Osteoblast (primary cell): Measurements from ENCODE around the gene AATK. TPM values are rescaled to one million over a fixed set of nuclear protein-coding genes. Genes with fewer than 3 reads are reported as not detected.

ENCODE experiments used
- DNase-seq: peaks from one replicate; pipeline ENCODE4 v3.0.0; 2011; ENCODE audit warnings: low spot score, mixed read lengths; ENCODE audit not compliant: insufficient read length; ENCODE audit errors: missing footprints
- H2AFZ ChIP-seq: 2 replicates; pipeline ENCODE4 v1.6.0; 2011; ENCODE audit warnings: mild to moderate bottlenecking, low read length
- H3K27ac ChIP-seq: 2 replicates; pipeline ENCODE4 v1.5.1; 2011; ENCODE audit warnings: mild to moderate bottlenecking, low read depth, low read length, moderate library complexity
- H3K27me3 ChIP-seq: 2 replicates; pipeline ENCODE4 v1.6.0; 2012; ENCODE audit warnings: mild to moderate bottlenecking, control low read depth, inconsistent platforms, low read length, moderate library complexity; ENCODE audit not compliant: insufficient read depth
- H3K36me3 ChIP-seq: 2 replicates; pipeline ENCODE4 v1.5.1; 2011; ENCODE audit warnings: mild to moderate bottlenecking, low read length, control low read depth, moderate library complexity; ENCODE audit not compliant: insufficient read depth
- H3K4me1 ChIP-seq: 2 replicates; pipeline ENCODE4 v1.5.1; 2011; ENCODE audit warnings: mild to moderate bottlenecking, low read length, control low read depth, moderate library complexity; ENCODE audit not compliant: insufficient read depth
- H3K4me2 ChIP-seq: 2 replicates; pipeline ENCODE4 v1.6.0; 2011; ENCODE audit warnings: mild to moderate bottlenecking, low read length; ENCODE audit not compliant: insufficient read depth
- H3K4me3 ChIP-seq: fragments of 200-600 bp; sonication (generic); 3 replicates; pipeline ENCODE4 v1.5.1; 2012; ENCODE audit warnings: mild to moderate bottlenecking, low read length, inconsistent platforms; ENCODE audit not compliant: insufficient read depth
- H3K79me2 ChIP-seq: 2 replicates; pipeline ENCODE4 v1.6.0; 2012; ENCODE audit warnings: mild to moderate bottlenecking, low read length, control low read depth, inconsistent platforms; ENCODE audit not compliant: insufficient read depth
- H3K9me3 ChIP-seq: 2 replicates; pipeline ENCODE4 v1.5.1; 2011; ENCODE audit warnings: low read depth, low read length, control low read depth
- H4K20me1 ChIP-seq: 2 replicates; pipeline ENCODE4 v1.6.0; 2012; ENCODE audit warnings: mild to moderate bottlenecking, low read length, control low read depth; ENCODE audit not compliant: insufficient read depth
- CTCF ChIP-seq: IDR thresholded peaks from 2 replicates; pipeline ENCODE4 v1.5.1; 2011; ENCODE audit warnings: mild to moderate bottlenecking, low read depth, low read length, moderate library complexity; ENCODE audit errors: extremely low read depth
- total RNA-seq: library from RNA; depleted of rRNA; stranded (reverse); fragments of >200 nt; gene quantifications from 2 replicates; pipeline ENCODE4 v1.2.3, GENCODE V29; 2012

Gene AATK
- total RNA-seq, 1 donor: under 0.01 TPM

GRCh38 chr17:81086789-81087551, 79.1 kb downstream of the AATK start:
- Histone ChIP-seq H3K27me3 (no peaks in the 10 kb centered on the region), H2AFZ (no peak overlapping the region), H3K9me3 (no peaks in the 10 kb centered on the region), H3K79me2 (no peaks in the 10 kb centered on the region), H3K4me1 (no peaks in the 10 kb centered on the region), H3K36me3 (peaks cover 2% of the 10 kb centered on the region), H3K27ac (no peak overlapping the region), H4K20me1 (peaks cover 9% of the 10 kb centered on the region), H3K4me3 (no peak overlapping the region), H3K4me2 (no peak overlapping the region)
- DNase-seq: no peak
- no peak for TF ChIP-seq CTCF

DNA sequence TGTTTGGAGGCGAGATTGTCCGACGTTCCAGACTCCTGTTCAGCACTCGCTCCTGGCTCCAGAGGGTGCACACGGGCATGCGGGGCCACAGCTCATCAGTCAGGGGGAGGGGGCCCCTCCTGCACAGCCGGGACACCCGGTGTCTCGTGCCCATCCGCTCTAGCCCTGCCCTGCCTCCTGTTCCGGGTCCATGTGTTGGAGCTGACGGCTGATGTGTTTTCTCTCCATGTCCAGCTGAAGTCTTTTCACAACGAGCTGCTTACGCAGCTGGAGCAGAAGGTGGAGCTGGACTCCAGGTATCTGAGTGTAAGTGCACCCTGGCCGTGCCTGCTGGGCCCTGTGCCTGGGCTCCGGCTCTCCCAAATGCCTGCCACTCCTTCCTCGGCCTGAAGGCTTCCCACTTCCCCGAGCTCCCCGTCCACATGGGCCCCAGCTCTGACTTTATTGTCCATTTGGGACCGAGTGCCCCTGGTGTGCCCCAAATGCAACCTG, 80.6 kb downstream of the AATK start:
- Histone ChIP-seq H4K20me1 (peaks cover 9% of the 10 kb centered on the region), H3K4me1 (no peaks in the 10 kb centered on the region), H3K27me3 (no peaks in the 10 kb centered on the region), H3K4me3 (no peak overlapping the region), H3K27ac (no peak overlapping the region), H3K79me2 (no peaks in the 10 kb centered on the region), H2AFZ (no peak overlapping the region), H3K9me3 (no peaks in the 10 kb centered on the region), H3K36me3 (peaks cover 2% of the 10 kb centered on the region), H3K4me2 (no peak overlapping the region)
- no peak for TF ChIP-seq CTCF
- no peak for DNase-seq

DNA sequence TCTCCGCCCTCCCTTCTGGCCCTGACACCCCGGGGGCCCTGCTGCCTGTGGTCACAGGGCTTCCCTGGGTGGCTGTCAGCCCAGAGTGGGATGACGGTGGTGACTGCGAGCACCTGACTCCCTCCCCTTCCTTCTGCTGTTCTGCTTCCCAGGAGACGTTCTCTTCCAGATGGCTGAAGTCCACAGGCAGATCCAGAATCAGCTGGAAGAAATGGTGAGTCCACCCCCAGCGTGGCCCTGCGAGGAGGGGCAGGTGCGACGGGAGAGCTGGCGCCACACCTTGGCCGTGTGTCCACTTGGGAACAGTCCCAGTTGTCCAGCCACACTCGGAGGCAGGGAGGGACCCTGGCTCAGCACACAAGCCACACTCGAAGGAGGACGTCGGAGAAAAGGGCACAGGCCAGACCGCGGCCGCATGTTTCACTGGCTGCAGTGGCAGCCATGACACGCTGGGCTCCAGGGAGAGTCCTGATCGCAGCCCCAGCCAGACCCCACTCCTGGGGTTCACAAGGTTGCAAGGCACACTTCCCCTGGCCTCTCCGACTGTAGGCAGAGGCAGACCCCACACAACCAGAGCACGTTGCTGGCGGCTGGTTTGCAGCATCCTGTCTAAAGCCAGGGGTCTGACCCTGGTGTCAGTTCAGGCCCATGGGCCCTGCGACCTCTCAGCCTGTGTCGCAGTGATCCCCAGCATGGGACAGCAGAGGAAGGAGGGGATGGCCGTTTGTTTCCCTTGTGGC, 81.2 kb downstream of the AATK start:
- H3K4me3 ChIP-seq: no peak overlapping the region
- DNase-seq: no peak
- H3K27ac ChIP-seq: no peak overlapping the region
- no peak for TF ChIP-seq CTCF
- no peaks in the 10 kb centered on the region for H3K9me3 ChIP-seq
- no peak overlapping the region for H3K4me2 ChIP-seq
- peaks cover 2% of the 10 kb centered on the region for H3K36me3 ChIP-seq
- H2AFZ ChIP-seq: no peak overlapping the region
- H4K20me1 ChIP-seq: peaks cover 9% of the 10 kb centered on the region
- H3K79me2 ChIP-seq: no peaks in the 10 kb centered on the region
- no peaks in the 10 kb centered on the region for H3K4me1 ChIP-seq
- no peaks in the 10 kb centered on the region for H3K27me3 ChIP-seq
